Pons (tissue), 1 donor: ENCODE data around the gene QPCTL.
"Not testable (repeated sequence)": the region's sequence is repeated elsewhere in the genome, so short reads cannot be mapped to it uniquely, and the experiment has no call there.

Experiments
- DNase-seq: peaks from one replicate; pipeline ENCODE4 v3.0.0-alpha.2; 2016; ENCODE audit warnings: low spot score

Gene QPCTL

DNA sequence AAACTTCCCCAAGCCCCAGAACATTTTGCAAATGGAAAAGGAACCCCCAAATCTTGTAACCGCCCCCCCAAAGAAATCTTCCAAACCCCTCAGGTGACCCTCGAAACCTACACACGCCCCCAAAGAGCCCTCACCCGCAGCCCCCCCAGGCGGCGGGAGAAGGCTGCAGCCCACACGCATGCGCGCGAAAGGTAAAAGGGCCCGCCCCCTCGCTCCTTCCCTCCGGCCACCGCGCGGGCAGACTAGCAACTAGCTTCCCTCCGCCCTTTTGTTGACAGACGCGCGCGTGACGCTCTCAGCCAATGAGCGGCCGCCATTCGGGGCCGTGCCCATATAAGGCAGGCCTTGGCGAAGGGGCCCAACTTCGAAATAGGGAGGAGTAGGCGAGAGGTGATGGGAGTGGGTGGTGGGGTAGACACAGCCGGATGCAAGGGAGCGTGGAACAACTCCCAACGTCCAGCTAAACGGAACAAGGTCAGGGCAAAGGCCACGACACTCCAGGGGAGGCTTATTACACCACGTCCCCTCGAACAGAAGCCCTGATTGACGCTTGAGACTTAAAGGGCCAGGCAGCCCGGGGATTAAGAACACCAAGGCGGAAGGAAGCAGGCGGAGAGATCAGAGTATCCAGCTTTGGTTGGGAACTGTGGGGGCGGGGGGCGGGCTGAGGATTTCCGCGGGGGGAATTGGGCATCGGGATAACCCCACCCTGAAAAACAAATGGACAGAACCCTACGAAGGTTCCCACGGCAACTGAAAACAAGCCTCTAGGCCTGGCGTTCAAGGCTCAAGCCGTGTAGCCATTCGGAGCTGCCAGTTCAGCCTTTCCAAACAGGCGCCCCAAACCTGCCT lies 24.9 kb downstream of the QPCTL start:
- peak; percentile 100 for DNase-seq

GRCh38 chr19:45717983-45718650 lies 25.7 kb downstream of the QPCTL start:
- no peak for DNase-seq

GRCh38 chr19:45720065-45720464 lies 27.6 kb downstream of the QPCTL start:
- not testable (repeated sequence) for DNase-seq

DNA sequence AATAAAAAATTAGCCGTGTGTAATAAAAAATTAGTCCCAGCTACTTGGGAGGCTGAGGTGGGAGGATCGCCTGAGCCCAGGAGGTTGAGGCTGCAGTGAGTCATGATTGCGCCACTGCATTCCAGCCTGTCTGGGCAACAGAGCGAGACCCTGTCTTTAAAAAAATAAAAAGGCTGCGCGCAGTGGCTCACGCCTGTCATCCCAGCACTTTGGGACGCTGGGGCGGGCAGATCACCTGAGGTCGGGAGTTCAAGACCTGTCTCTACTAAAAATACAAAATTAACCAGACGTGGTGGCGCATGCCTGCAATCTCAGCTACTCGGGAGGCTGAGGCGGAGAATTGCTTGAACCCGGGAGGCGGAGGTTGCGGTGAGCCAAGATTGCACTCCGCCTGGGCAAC lies 36.2 kb downstream of the QPCTL start:
- not testable (repeated sequence) for DNase-seq

GRCh38 chr19:45729800-45730290 lies 37.4 kb downstream of the QPCTL start:
- DNase-seq: no peak

DNA sequence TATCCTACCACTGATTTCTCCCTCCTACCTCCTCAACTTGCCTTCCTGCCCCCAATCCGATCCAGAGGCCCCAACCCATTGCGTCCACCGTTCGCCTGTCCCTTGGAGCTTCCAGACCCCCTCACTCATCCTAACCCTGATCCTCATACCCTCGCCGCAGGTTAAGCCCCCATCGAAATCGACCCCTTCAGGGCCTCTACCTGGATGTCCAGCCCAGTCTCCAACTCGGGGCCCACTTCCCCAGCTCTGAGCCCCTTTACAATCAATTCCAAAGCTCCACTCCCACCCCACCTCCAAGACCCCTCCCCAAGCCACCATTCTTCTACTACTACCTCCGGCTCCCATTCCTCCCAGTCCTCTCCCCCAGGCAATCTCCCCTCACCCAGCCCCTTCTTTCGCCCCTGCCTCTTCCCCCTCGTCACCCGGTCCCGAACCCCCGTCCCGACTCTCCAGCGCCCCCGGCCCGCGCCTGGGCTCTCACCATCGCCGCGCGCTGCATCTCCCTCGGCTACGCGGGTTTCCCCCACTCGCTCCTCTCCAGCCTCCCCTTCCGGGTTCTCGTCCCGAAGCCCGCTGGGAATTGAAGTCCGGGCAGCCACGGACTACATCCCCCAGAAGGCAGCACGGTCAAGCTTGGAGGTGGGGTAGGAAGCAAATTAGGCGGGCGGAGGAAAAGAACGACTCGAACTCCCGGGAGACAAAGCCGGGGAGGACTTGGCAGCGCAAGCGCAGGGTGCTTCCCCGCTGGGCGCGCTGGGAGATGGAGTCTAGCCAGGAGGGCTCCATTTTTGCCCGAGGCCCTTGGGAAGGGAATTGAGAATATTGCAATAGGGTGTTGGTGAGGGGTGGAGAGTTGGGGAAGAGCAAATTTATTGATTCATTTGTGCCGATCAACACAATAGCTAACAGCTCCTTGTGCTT lies 38.2 kb downstream of the QPCTL start, which contains the start of gene FBXO46:
TSS of gene FBXO46 (minus strand) at position 529 of the 921 bp plus-strand sequence. CDS start 17,401 bp downstream, outside the sequence.
- DNase-seq: peak; percentile 98

DNA sequence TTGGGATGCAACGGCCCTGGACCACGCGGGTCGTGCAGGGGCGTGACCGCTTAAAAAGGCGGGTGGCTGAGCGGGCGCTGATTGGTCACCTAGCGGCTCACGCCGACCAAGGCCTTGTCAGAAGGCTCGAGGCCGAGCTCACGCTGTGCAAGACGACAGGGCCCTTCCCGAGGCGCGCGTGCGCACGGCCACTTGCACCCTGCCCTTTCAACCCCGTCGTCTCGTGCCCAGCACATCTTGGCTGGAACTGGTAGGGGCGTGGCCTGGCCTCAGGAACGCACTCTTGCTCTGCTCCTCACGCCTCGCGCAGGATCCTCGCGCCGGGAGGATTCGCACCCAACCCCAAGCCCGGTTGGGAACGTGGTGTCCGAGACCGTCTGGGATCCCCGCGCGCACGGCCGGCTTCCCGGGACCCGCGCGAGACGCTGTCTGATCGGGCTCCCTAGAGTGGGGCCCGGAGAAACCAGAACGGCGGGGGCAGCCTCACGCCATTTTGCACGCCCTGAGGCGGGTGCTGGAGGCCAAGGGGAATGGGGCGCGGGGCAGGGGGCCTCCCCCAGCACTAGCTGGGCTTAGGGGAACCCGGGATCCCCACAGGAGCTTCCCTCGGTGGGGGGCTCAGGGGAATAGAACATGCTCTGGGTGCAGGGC lies 40.8 kb downstream of the QPCTL start, which contains the start of gene MEIOSIN:
TSS of gene MEIOSIN (plus strand) at position 280 of the 651 bp plus-strand sequence. CDS start 1,938 bp downstream, outside the sequence.
- no peak for DNase-seq

GRCh38 chr19:45739498-45740439 lies 47.3 kb downstream of the QPCTL start:
- no peak for DNase-seq

- DNase-seq: no peak
Measured at GRCh38 chr19:45742969-45743368, 50.5 kb downstream of the QPCTL start.

- DNase-seq: no peak
Measured at GRCh38 chr19:45745606-45746005, 53.1 kb downstream of the QPCTL start.

DNA sequence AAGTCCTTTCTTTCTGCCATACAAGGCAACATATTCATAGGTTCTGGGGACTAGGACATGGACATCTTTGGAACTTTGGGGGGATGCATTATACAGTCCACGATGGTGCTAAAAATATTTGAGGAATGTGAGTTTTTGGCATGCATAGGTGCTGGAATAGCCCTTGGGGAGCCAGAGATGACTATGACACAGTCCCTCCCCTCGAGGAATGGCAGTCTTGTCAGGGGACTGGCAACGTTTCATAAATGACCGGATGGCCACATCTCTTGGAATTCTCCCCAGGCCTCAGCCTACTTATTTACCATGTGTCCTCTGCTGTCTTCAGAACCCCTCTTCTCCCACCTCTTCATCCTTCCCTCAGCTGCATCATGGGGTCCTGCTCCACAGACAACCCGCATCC lies 54.4 kb downstream of the QPCTL start:
- no peak for DNase-seq

- DNase-seq: no peak
Measured at GRCh38 chr19:45747513-45747912, 55.0 kb downstream of the QPCTL start.

GRCh38 chr19:45751483-45751882 lies 59.0 kb downstream of the QPCTL start:
- DNase-seq: not testable (repeated sequence)

- no peak for DNase-seq
Measured at GRCh38 chr19:45752639-45753038, 60.2 kb downstream of the QPCTL start.

DNA sequence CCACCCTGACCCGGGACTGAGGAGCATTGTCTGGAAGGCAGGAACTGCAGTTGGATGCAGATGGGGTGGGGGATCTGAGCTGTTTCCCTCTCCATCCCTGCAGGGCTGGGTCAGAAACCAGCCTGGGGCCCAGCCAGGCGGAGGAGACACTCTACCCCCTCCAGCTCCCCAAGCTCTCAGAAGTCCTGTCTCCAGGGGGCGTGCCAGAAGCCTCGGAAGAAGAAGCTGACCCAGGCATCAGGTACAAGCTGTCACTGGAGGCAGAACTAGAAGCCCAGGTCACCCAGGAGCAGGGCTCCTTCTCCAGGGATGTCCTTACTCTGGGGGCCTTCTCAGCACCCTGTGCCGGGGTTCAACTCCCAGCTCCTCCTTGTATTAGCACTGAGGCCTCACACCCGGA lies 61.1 kb downstream of the QPCTL start:
- no peak for DNase-seq
